HG03066 (cell line): ENCODE data around the gene ULBP1.
"Not testable (repeated sequence)": the region's sequence is repeated elsewhere in the genome, so short reads cannot be mapped to it uniquely, and the experiment has no call there.

Experiments used
- ATAC-seq: cut with Tn5 transposase; IDR thresholded peaks from one replicate; pipeline ENCODE4 v1.9.1; 2021; ENCODE audit warnings: low read depth; ENCODE audit not compliant: unreplicated experiment

ULBP1 gene

GRCh38 chr6:149951096-149951495, 12.6 kb upstream of the ULBP1 start:
- ATAC-seq: no peak

GRCh38 chr6:149951626-149952025, 12.1 kb upstream of the ULBP1 start:
- ATAC-seq: no peak

GRCh38 chr6:149953390-149953789, 10.4 kb upstream of the ULBP1 start:
- not testable (repeated sequence) for ATAC-seq

GRCh38 chr6:149953934-149954327, 9.8 kb upstream of the ULBP1 start:
- not testable (repeated sequence) for ATAC-seq

GRCh38 chr6:149954328-149954983, 9.3 kb upstream of the ULBP1 start:
- not testable (repeated sequence) for ATAC-seq

- not testable (repeated sequence) for ATAC-seq
Observed at GRCh38 chr6:149954984-149955653, 8.6 kb upstream of the ULBP1 start.

GRCh38 chr6:149955654-149956317, 8.0 kb upstream of the ULBP1 start:
- not testable (repeated sequence) for ATAC-seq

- ATAC-seq: not testable (repeated sequence)
Observed at GRCh38 chr6:149958124-149958523, 5.6 kb upstream of the ULBP1 start.

- ATAC-seq: not testable (repeated sequence)
Observed at GRCh38 chr6:149959806-149960205, 3.9 kb upstream of the ULBP1 start.

- no peak for ATAC-seq
Observed at GRCh38 chr6:149960488-149960887, 3.3 kb upstream of the ULBP1 start.

- ATAC-seq: no peak
Observed at GRCh38 chr6:149961728-149962425, 1.9 kb upstream of the ULBP1 start.

- ATAC-seq: no peak
Observed at GRCh38 chr6:149962461-149963211, 1.1 kb upstream of the ULBP1 start.

GRCh38 chr6:149963212-149963461, 606 bp upstream of the ULBP1 start:
- no peak for ATAC-seq

GRCh38 chr6:149964308-149965193, 808 bp downstream of the ULBP1 start:
- ATAC-seq: no peak

GRCh38 chr6:149965194-149966020, 1.7 kb downstream of the ULBP1 start:
- no peak for ATAC-seq

- not testable (repeated sequence) for ATAC-seq
Observed at GRCh38 chr6:149966319-149966718, 2.6 kb downstream of the ULBP1 start.

- no peak for ATAC-seq
Observed at GRCh38 chr6:149967591-149967990, 3.8 kb downstream of the ULBP1 start.

GRCh38 chr6:149967999-149968398, 4.3 kb downstream of the ULBP1 start:
- ATAC-seq: not testable (repeated sequence)

GRCh38 chr6:149968909-149969308, 5.2 kb downstream of the ULBP1 start:
- ATAC-seq: not testable (repeated sequence)
